HG03025 (cell line): ENCODE data around the gene RPL27A.

Experiments used
- ATAC-seq: cut with Tn5 transposase; IDR thresholded peaks from one replicate; pipeline ENCODE4 v1.9.1; 2021; ENCODE audit warnings: mild to moderate bottlenecking, moderate library complexity; ENCODE audit not compliant: unreplicated experiment, low FRiP score

Gene RPL27A

DNA sequence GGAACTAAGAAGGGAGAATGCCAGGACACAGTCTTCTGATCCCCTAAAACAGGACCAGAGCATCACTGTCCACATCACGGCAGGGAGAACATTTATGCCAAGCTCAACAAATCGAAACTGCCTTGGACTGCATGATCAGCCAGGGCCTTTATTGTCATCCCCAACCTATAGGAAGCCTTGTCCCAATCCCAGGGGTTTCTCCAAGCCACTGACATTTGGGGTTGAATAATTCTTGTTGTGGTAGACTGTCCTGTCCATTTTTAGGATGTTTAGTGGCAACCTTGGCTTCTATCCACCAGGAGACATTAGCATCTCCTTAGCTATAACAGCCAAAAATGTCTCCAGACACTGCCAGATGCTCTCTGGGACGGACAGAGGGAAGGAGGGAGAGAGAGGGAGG is 37.1 kb downstream of the RPL27A start:
- no peak for ATAC-seq

- ATAC-seq, result no peak
Measured at GRCh38 chr11:8720352-8720751, 37.8 kb downstream of the RPL27A start.

DNA sequence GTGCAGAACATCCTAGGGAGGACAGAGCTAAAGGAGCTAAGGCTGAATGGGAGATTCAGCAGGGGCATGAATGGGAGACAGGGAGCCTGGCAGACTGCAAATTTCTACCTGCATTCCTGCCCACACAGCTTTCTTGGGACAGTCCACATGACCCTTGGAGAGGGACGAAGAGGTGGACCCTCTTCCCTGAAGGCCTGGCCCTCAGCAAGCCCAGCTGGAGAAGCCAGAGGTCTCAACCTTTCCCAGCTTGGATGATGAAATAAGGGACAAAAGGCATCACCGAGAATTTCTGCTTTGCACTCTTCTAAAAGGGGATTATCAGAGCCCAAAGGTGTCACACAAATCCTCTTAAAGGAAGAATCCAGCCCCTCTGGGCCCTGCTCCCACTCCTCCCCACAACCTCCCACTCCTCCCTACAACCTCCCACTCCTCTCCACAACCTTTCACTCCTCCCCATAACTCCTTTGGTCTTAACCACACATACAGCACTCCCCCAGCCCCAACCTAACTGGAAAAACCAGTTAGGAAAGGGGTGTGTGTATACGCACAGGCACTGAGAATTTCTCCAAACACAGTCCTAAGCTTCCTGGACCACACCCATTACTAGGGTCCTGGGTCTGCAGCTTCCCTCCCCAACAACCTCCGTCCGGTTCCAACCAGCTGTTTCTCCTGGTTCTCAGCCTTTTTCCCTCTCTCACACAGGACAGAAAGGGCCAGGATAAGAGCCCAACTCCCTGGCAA is 38.4 kb downstream of the RPL27A start:
- ATAC-seq, result no peak

DNA sequence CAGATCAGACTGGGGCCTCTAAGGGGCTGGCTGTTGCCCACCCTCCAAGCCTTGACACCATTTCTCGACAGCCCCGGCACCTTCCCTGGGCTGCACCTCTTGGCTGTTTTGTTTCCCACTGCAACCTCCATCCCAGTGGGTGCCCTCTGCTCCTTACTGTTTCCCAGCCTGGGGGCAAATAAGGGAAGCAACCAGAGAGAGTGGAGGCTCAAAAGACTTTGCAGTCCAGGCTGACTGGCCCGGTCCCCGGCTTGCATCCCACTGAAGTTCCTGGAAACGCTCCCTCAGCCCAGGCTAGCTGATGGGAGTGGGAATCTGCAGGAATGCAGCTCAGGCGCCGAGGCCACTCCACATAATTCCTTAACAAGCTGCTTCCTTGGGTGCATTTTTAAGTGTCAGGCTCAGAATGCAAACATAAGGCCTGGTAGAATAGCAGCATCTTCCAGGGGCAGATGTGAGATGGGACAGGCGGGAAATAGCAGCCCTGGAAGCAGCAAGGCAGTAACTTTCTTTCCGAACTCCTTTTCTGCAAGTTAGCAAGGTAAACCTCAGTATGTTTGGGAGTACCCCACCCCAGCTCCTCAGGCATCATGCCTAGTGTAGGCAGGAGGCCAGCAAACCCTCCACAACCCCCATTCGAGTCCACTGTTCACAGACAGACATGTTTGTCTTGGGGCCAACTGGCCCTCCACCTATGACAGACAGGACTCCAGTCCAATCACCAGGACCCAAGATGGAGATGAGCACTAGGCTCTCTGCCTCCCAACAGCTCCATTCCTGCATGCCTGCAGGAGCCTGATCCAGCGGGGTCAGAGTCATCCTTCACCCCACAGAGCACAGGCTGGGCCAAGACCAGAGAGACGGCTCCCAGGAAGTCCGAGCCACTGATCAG is 39.3 kb downstream of the RPL27A start:
- no peak for ATAC-seq

GRCh38 chr11:8722809-8723208 is 40.2 kb downstream of the RPL27A start:
- no peak for ATAC-seq

DNA sequence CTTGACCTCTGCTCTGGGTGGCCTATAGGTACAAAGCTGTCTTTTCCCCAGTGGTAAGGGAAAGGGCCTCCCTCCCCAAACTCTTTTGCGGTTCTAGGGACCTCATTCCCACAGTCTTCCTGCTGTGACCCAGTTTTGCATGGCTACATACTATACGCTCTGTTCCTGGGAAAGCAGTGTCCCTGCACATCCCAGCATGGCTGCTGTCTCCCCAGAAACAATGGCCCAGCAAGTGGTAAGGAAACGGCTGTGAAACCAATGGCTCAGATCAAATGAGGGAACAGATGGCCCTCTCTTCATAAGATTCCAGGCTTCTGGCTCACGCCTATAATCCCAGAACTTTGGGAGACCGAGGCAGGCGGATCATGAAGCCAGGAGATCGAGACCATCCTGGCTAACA is 41.1 kb downstream of the RPL27A start:
- no peak for ATAC-seq

DNA sequence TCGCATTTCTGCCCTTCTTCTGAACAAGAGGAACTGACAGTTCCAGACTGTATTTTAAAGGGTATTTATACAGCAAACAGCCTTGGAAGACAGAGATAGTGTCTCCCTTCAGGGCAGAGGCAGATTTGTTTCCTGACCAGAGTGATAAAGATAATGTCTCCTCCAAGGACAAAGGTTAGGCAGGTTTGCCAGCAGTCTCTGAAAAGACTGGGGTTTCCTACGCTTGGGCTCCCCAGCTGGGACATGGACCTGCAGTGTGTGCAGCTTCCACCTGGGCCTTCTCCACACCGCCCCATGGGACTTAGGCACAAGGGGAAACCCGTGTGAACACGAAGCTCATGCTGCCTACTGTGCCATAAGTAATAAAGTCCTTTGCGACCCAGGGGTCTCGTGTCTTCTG is 42.1 kb downstream of the RPL27A start:
- ATAC-seq, result no peak

DNA sequence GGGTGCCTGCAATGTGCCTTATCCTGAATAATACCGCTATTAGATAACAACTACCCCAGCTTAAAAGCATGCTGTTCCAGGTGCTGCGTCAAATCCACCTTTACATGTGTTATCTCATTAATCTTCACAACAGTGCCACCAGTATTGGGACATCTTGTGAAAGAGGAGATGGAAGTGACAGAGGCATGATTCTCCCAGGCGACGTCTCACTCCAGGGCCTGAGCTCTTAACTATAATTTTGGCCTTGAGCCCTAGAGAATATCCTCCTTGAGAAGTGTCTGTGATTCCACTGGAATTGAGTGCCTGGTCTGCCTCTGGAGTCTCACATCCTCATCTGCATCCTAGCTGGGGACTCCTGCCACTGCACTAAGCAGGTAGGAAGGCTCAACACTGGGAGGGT is 43.8 kb downstream of the RPL27A start:
- no peak for ATAC-seq

DNA sequence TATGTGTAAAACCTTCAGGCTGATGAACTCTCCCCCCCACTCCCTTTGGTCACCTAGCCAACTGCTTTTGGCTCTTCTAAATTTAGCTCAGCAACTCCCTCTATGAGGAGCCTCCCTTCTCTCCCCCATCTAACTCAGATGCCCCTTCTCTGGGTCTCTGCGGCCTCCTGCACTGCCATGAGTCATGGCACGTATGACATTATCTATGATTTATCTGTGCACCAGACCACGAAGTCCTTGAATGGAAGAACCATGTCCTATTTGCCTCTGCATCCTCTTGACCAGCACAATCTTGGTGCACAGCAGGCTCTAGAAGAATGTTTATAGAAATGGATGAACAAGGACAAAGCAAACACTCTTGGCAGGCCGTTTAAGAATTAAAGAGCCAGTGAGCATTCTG is 46.0 kb downstream of the RPL27A start:
- no peak for ATAC-seq

- no peak for ATAC-seq
Measured at GRCh38 chr11:8729067-8729466, 46.5 kb downstream of the RPL27A start.

DNA sequence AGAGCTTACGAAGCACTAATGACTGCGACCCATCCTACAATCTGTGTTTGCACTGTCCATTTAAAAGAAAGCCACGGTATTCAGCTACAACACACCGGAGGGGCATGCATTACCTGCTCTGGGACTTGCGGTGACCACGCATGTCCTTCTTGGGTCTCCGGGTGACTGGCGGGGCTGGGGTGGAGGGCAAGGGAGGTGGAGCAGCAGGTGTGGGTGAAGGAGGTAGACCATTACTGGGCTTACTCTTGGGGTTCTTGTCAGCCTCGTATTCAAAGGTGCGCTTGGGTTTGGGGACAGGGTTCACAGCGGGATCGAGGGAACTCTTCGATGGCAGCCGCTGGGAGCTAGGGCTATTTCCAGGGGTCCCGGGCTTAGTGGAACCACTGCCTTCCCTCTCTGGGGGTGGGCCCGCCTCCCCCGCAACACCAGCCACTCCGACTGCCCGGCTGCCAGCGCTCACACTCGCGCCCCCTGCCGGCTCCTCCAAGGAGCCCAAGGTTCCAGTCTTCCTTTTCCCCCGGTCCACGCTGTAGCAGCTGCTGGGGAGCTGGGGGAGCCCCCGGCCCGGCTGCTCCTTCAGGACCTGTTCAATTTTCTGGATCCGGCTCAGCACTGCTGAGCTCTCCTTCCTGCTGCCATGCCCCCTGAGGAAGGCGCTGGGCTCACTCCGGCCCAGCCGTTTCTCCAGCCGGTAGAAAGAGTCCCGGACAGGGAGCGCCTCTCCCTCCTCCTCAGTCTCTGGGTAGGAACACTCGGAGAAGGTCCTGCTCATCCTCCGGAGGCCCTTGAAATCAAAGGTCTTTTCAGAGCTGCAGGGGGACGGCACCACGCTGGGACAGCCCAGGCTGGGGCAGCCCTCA is 47.5 kb downstream of the RPL27A start:
- no peak for ATAC-seq

DNA sequence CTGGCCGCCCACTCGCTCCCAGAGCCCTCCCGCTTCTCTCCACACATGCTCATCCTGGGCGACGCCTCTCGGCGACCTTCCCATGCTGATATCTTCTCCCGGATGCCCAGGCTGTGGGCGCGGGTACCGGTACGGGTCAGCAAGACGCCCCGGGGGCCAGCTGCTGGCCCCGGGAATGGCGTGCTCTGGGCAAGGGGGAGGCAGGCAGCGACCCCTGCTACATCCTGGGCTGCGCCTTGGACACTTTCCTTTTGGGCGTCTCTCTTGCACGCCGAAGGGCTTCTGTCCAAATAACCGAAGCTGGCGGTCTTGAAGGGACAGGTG is 48.1 kb downstream of the RPL27A start:
- no peak for ATAC-seq

- ATAC-seq, result no peak
Measured at GRCh38 chr11:8731647-8732323, 49.2 kb downstream of the RPL27A start.

GRCh38 chr11:8732324-8732670 is 49.7 kb downstream of the RPL27A start:
- ATAC-seq, result peak; percentile 75

DNA sequence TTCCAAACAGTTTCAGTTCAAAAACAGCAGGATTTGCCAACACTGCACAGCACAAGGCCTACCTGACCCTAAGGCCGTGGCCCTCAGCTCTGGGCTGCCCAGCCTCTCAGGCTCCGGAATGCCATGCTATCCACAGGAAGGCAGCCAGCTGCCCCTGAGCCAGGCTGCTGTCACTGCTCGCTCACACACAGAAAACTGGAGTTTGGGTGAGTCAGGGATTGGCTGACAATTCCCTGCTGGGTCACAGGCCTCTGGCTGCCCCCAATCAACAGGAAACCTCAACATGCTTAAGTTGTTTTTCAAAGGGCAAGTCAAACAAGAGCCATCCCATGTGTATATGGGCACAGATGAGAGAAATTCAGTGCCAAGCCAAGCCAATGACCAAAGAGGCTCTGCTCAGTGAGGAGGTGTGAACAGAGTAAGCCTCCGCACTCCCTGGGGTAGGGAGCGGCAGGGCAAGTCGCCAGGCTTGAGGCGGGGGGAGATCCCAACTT is 50.2 kb downstream of the RPL27A start:
- ATAC-seq, result no peak

DNA sequence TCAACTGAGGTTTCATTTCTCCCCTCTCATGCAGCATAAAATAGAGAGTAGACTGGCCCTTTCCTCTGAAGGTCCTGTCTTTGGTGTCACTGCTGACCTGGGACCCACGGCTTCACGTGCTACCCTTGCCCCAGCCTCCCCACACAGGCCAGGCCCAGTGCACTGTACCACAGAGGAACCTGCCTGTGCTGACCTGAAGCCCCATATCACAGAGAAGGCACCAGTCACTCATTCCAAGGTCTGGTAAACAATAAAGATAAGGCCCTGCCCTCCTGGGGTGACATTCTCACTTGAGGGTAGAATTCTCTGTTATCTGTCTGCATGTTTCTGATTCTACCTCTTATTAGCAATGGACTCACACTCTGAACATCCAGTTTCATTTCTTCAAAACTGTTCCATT is 51.3 kb downstream of the RPL27A start:
- ATAC-seq, result no peak

GRCh38 chr11:8735094-8735493 is 52.5 kb downstream of the RPL27A start:
- ATAC-seq, result no peak

- ATAC-seq, result no peak
Measured at GRCh38 chr11:8739309-8739793, 56.8 kb downstream of the RPL27A start.
